Stimulated activated CD4-positive, alpha-beta T cell treated with anti-CD3 and anti-CD28 coated beads, Interleukin-2, amount 100 ng/mL, for 24 hours (primary cell): ENCODE measurements around the gene ARL17A.
"Not testable (repeated sequence)": the region's sequence is repeated elsewhere in the genome, so short reads cannot be mapped to it uniquely, and the experiment has no call there.

Source experiments
- DNase-seq, 2 donors: peaks; one replicate each; pipeline ENCODE4 v3.0.0-alpha.2; 2020

Gene ARL17A

GRCh38 chr17:46579083-46580075, at the start of gene ARL17A:
TSS of gene ARL17A (minus strand) at chr17:46579691. CDS start at chr17:46576322, 3,369 bp downstream.
- DNase-seq = peak; percentile 71 to 75

DNA sequence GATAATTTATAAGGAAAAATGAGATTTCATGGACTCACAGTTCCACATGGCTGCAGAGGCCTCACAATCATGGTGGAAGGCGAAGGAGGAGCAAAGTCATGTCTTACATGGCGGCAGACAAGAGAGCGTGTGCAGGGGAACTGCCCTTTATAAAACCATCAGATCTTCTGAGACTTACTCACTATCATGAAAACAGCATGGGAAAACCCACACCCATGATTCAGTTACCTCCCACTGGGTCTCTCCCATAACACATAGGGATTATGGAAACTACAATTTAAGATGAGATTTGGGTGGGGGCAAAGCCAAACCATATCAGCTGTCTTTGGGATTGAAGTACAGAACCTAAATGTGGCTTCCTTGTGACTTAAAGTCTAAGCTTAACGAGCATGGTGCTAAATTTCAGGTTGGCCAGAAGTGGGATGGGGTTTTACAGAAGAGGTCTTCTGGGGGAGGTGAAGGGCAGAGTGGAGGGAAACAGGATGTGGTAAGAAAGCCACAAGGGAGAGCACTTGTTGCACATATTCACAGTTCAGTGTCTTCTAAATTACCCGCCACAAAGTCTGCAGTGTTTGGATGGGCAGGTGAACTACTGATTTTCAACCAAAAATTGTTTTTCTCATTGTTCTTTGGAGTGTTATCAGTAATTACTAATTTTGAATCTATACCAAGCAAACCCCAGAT, 49.4 kb upstream of the ARL17A start:
- not testable (repeated sequence) for DNase-seq

DNA sequence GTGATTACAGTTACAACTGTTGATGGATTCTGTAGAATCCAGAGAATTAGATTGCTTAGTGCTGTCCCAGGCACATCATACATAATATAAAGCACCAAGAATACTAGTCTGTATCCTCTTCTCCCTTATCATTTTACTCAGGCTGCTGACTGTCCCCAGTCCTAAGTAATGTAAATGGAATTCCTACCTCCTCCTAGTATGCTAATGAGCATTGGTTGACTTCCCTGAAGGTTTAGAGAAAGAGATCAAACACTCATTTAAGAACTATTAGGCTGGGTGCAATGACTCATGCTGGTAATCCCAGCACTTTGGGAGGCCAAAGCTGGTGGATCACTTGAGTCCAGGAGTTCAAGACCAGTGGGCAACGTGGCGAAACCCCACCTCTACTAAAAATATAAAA, 48.0 kb upstream of the ARL17A start:
- DNase-seq = not testable (repeated sequence)

DNA sequence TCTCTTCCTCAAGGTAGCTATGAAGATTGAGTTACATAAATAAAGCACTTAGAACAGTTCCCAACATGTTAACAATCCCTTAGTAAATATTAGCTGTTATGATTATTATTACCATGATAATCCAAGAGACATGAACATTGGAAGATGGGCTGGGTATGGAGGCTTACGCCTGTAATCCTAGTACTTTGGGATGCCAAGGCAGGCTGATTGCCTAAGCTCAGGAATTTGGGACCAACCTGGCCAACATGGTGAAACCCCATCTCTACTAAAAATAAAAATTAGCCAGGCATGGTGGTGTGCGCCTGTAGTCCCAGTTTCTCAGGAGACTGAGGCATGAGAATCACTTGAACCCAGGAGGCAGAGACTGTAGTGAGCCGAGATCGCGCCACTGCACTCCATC, 45.2 kb upstream of the ARL17A start:
- DNase-seq = not testable (repeated sequence)

GRCh38 chr17:46623790-46624189, 44.3 kb upstream of the ARL17A start:
- DNase-seq = not testable (repeated sequence)

GRCh38 chr17:46618975-46619374, 39.5 kb upstream of the ARL17A start:
- DNase-seq = not testable (repeated sequence)

DNA sequence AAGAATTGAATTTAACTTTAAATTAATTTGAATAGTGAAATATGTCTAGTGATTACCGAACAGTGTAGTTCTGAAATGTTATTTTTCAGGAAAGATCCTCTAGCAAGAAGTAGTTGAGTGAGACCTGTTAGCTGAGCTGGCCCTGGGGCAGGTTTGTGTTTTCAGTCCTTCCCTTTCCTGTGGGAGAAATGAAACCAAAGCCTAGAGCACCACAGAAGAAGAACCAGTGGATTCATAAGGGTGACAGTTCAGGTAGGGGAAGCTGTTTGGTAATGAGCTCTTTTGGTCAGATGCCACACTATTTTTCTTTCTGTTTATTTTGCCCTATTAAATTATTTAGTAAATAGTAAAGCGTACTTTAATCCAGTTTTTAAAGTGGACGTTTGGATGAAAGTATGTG, 37.6 kb upstream of the ARL17A start:
- not testable (repeated sequence) for DNase-seq

- DNase-seq = not testable (repeated sequence)
Measured at GRCh38 chr17:46613876-46614275, 34.4 kb upstream of the ARL17A start.

GRCh38 chr17:46611304-46611703, 31.8 kb upstream of the ARL17A start:
- not testable (repeated sequence) for DNase-seq

- DNase-seq = not testable (repeated sequence)
Measured at GRCh38 chr17:46603125-46603524, 23.6 kb upstream of the ARL17A start.

DNA sequence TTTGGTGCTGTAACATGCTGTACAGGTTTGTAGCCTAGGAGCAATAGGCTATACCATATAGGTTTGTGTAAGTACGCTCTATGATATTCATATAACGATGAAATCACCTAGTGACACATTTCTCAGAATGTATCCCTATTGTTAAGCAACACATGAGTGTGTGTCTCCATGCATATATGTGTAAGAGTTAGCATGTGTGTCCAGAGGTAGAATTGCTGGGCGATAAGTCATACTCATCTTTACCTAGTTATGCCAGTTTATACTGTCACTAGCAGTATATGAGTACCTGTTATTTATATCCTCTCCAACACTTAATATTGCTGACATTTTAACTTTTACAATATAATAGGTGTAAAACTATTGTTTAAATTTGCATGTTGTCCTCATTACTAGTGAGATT, 21.3 kb upstream of the ARL17A start:
- DNase-seq = not testable (repeated sequence)

GRCh38 chr17:46598344-46598931, 18.9 kb upstream of the ARL17A start:
- DNase-seq = not testable (repeated sequence)

DNA sequence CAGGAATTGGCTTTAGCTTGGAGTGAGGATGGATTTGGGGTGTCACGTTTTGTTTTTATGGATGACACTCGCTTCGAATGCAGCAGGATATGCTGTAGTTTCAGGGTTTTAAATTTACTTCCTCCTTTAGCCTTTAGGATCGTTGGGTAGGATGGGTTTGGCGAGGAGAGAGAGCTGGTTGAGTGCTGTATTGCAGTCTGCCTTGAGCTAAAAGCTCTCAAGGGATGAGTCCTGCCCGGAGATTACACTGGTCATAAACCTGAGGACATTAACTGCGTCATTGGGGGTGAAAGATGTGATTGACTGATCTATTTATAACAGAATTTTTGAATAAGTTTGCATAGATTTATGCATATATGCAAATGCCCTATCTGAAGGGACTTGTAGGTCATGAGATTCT, 11.8 kb upstream of the ARL17A start:
- not testable (repeated sequence) for DNase-seq

DNA sequence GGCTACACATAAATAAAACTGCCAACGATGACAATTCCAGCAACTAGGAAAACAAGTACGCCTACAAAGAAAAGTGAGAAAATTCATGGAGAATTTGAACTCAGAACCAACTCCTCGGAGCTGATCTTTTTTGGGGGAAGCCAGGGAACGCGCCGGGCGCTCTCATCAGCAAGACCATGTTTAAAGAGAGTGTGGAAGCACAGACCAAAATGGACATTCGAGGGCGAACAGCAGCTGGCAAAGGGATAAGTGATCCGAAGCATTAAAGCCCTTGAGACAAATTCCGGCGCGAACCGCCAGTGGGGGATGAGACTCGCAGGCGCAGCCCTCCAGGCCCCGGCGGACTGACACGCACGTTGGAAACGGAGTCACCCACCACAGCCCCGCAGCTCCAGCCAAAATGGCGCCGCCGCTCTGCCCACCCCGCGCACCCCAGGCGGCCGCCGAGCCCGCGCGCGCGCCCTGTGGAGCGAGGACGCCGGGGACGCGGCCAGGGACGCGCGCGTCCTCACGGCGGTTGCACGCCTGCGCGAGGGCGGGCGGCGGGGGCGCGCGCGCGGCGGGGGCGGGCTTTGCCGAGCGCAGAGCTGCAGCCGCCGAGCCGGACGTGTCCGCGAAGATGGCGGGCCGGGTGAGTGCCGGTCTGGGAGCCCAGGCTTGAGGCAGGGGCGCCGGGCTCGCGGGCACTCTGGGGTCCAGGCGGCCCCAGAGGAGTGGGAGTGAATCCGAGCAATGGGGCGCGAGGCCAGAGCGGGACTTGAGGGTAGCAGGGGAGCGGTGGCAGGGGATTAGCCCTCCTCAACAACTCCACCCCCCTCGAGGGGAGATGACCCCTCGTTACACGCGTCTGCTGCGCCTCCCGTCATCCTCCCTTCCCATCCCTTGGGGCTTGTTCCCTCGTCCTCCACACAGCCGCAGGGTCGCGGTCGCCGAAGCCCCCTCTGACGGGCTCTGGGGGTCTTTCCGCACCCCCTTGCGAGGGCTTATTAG, 11.0 kb upstream of the ARL17A start, which contains the start of gene NSF:
NSF (plus strand) TSS at position 513 of the 990 bp plus-strand sequence; CDS start at position 620, 107 bp downstream.
- DNase-seq = not testable (repeated sequence)

DNA sequence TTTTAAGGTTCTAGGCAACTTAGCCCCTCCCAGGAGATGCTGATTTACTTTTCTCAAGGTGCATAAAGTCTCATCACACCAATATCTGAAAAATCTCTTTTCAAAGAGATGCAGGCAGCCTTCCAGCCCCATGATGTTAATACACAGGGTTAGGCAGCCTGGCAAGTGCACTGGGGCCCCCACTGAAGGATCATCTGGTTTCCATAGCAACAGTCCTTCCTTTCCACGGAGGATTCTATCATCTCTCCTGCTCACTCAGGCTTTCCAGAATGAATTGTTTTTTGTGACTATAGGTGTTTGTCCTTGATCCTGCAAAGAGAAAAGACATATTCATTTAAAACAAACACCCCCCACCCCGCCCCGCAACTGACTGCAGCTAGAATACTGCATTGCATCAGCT, 6.0 kb upstream of the ARL17A start:
- DNase-seq = not testable (repeated sequence)

DNA sequence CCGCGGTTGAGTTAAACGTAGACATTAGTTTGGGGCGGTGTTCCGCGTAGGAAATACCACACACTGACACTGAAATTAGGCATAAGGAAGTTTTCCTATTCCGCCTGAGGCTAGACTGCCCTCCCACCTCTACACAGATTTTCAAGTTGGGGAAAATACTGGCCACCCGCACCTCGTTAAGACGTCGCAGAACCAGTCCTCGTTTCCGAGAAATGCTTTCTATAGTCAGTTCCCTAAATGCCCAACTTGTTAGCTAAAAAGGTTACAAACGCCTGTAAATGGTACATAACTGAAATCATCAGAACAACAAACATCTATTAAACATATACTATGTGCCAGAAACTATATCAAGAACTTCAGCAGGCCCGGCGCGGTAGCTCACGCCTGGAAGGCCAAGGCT, 591 bp upstream of the ARL17A start:
- DNase-seq = not testable (repeated sequence)

DNA sequence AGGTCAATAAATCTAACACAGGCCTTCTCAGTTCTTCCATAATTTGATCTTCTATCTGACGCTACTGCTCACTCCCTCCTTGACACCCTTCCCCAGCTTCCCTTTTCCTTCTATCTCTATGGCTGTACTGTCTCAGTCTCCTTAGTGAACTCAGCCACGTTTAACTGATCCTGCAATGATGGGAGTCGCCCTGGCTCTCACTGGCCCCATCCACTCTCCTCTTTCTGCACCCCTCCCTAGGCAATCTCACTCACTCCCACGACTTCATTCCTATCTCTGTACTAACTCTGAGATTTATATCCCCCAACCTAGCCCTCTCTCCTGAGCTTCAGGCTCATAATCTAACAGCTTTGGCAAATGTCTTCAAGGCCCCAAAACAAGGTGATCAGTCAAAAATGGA, 7.7 kb downstream of the ARL17A start:
- not testable (repeated sequence) for DNase-seq

DNA sequence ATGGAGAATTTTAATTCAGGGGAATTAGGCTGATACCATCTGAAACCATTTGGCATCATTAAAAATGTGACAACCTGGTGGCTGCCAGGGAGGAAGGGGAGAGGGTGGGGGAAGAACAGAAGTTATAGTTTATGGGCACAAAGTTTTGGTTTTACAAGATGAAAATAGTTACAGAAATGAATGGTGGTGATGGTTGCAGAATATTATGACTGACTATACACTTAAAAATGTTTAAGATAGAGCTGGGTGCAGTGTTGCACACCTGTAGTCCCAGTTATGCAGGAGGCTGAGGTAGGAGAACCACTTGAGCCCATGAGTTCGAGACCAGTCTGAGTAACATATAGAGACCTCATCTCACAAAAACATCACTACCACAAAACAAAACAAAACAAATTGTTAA, 12.5 kb downstream of the ARL17A start:
- DNase-seq = not testable (repeated sequence)

GRCh38 chr17:46566284-46566683, 13.2 kb downstream of the ARL17A start:
- DNase-seq = not testable (repeated sequence)

DNA sequence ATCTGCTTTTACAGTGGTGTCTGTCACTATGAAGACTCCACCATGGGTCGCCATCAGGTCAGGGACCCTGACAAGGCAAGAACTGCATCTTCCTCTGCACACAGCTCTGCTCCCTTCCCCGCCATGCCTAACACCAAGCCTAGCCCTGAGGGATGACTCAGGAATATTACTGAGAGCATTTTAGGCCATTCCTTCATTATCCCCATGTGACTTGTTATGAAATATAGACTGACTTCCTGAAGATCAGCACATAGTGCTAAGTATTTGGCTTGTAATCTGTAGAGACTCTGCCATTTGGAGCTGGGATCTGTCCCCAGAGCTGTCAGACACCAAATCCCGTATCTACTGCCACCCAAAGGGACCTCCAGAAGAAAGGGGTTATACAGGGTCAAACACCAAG, 19.4 kb downstream of the ARL17A start:
- not testable (repeated sequence) for DNase-seq

DNA sequence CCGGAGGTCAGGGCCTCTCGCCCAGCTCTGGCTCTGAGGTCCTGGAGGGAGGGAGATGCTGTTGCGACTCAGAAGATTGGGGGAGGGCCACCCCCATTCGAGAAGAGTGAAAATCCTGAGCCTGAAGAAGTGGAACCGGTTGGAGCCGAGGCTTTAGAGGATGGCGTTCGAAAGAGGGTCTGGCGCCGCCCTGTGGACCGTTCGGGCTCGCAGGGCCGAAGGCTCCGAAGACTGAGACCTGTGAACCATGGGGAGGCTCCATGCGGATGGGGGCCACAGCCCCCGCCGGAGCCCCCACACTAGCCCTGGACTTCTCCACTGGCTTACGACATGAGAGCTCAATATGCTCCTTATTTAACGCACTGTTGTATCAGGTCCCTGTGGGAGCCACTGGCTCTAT, 20.3 kb downstream of the ARL17A start:
- not testable (repeated sequence) for DNase-seq

GRCh38 chr17:46548607-46549006, 30.9 kb downstream of the ARL17A start:
- DNase-seq = not testable (repeated sequence)
